K562 (cell line): ENCODE results near the gene TP63.

Experiments used
- BRCA1 ChIP-seq, 2 experiments: fragments of 450-650 bp in 1 of 2; sonication (generic) in 1 of 2; formaldehyde crosslinking in 1 of 2; IDR thresholded peaks; 2 replicates each; pipeline versions ENCODE4 v1.5.0 to v1.6.1; 2017 to 2020; ENCODE audit warnings: mild to moderate bottlenecking in 1 of 2, missing genetic modification reagents in 1 of 2
- ESRRA ChIP-seq: fragments of 450-650 bp; IDR thresholded peaks from 2 replicates; pipeline ENCODE4 v1.6.1; 2014; ENCODE audit warnings: low read depth, mild to moderate bottlenecking, moderate library complexity, borderline replicate concordance
- KAT2B ChIP-seq: IDR thresholded peaks from one replicate; pipeline ENCODE4 v1.6.1; 2012; ENCODE audit warnings: low read depth, mild to moderate bottlenecking, control low read depth, inconsistent platforms, low read length, moderate library complexity
- NFIC ChIP-seq: fragments of 450-650 bp; IDR thresholded peaks from 2 replicates; pipeline ENCODE4 v1.6.1; 2017; ENCODE audit warnings: mild to moderate bottlenecking, inconsistent platforms
- PML ChIP-seq: IDR thresholded peaks from 2 replicates; pipeline ENCODE4 v1.6.1; 2012; ENCODE audit warnings: low read length, inconsistent platforms
- POLR2A ChIP-seq: fragments of 450-650 bp; conservative IDR thresholded peaks from 2 replicates; pipeline ENCODE4 v1.6.1; 2016
- TOE1 ChIP-seq, 2 experiments: fragments of 450-650 bp in 1 of 2; sonication (generic) in 1 of 2; formaldehyde crosslinking in 1 of 2; IDR thresholded peaks; 2 replicates each; pipeline versions ENCODE4 v1.7.1 to v1.8.0; 2016 to 2022; ENCODE audit warnings: borderline replicate concordance in 2 of 2, mild to moderate bottlenecking in 2 of 2, antibody characterized with exemption in 1 of 2, inconsistent platforms in 1 of 2, low read depth in 1 of 2, missing genetic modification reagents in 1 of 2, moderate library complexity in 1 of 2
- ZNF785 ChIP-seq: fragments of 250-450 bp; sonication (Bioruptor Pico); IDR thresholded peaks from 2 replicates; pipeline ENCODE4 v1.4.0; 2020; ENCODE audit warnings: mild to moderate bottlenecking
- TF ChIP-seq, protein P1 (sequence below): fragments of 200-800 bp; sonication (Bioruptor generic); IDR thresholded peaks from 2 replicates; pipeline ENCODE4 v1.6.1; 2016; ENCODE audit warnings: missing genetic modification characterization, missing compliant biosample characterization
- TF ChIP-seq, protein P2 (sequence below), 3 experiments: IDR thresholded peaks in 2 of 3; conservative IDR thresholded peaks in 1 of 3; 2 replicates each; pipeline ENCODE4 v1.5.1; 2011 to 2012; ENCODE audit warnings: low read length in 3 of 3, mild to moderate bottlenecking in 3 of 3, control low read depth in 2 of 3, improper control_type of control experiment in 1 of 3, inconsistent platforms in 1 of 3, low read depth in 1 of 3, mixed read lengths in 1 of 3, moderate library complexity in 1 of 3; ENCODE audit not compliant: insufficient read depth in 2 of 3

DNA sequence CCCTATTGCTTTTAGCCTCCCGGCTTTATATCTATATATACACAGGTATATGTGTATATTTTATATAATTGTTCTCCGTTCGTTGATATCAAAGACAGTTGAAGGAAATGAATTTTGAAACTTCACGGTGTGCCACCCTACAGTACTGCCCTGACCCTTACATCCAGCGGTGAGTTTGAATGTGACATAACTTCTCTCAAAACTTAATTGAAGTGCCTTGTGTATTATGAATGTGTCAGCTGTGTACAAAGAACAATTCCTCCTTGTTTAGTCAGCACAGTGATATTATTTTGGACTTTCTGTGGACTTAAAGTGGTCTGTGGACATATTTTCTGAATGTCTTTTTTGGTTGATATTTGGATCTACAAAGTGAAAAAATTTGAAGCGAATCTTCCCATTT is 220 bp downstream of the TP63 start:
- TF ChIP-seq KAT2B: no peak
- TF ChIP-seq POLR2A: no peak
- TF ChIP-seq NFIC: no peak
- no peak for TF ChIP-seq ZNF785
- no peak for TF ChIP-seq TOE1 (IDR thresholded peaks at IDR 0.05; ENCODE audit: borderline replicate concordance)
- TF ChIP-seq TOE1 (CRISPR knock-in tag; IDR thresholded peaks at IDR 0.05; ENCODE audit: borderline replicate concordance, low read depth): no peak
- TF ChIP-seq, protein P1, sequence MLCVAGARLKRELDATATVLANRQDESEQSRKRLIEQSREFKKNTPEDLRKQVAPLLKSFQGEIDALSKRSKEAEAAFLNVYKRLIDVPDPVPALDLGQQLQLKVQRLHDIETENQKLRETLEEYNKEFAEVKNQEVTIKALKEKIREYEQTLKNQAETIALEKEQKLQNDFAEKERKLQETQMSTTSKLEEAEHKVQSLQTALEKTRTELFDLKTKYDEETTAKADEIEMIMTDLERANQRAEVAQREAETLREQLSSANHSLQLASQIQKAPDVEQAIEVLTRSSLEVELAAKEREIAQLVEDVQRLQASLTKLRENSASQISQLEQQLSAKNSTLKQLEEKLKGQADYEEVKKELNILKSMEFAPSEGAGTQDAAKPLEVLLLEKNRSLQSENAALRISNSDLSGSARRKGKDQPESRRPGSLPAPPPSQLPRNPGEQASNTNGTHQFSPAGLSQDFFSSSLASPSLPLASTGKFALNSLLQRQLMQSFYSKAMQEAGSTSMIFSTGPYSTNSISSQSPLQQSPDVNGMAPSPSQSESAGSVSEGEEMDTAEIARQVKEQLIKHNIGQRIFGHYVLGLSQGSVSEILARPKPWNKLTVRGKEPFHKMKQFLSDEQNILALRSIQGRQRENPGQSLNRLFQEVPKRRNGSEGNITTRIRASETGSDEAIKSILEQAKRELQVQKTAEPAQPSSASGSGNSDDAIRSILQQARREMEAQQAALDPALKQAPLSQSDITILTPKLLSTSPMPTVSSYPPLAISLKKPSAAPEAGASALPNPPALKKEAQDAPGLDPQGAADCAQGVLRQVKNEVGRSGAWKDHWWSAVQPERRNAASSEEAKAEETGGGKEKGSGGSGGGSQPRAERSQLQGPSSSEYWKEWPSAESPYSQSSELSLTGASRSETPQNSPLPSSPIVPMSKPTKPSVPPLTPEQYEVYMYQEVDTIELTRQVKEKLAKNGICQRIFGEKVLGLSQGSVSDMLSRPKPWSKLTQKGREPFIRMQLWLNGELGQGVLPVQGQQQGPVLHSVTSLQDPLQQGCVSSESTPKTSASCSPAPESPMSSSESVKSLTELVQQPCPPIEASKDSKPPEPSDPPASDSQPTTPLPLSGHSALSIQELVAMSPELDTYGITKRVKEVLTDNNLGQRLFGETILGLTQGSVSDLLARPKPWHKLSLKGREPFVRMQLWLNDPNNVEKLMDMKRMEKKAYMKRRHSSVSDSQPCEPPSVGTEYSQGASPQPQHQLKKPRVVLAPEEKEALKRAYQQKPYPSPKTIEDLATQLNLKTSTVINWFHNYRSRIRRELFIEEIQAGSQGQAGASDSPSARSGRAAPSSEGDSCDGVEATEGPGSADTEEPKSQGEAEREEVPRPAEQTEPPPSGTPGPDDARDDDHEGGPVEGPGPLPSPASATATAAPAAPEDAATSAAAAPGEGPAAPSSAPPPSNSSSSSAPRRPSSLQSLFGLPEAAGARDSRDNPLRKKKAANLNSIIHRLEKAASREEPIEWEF (CRISPR knock-in tag): no peak
- no peak for TF ChIP-seq BRCA1 (IDR thresholded peaks at IDR 0.05)
- no peak for TF ChIP-seq BRCA1 (CRISPR knock-in tag; IDR thresholded peaks at IDR 0.05)
- no peak for TF ChIP-seq ESRRA
- TF ChIP-seq, protein P2, sequence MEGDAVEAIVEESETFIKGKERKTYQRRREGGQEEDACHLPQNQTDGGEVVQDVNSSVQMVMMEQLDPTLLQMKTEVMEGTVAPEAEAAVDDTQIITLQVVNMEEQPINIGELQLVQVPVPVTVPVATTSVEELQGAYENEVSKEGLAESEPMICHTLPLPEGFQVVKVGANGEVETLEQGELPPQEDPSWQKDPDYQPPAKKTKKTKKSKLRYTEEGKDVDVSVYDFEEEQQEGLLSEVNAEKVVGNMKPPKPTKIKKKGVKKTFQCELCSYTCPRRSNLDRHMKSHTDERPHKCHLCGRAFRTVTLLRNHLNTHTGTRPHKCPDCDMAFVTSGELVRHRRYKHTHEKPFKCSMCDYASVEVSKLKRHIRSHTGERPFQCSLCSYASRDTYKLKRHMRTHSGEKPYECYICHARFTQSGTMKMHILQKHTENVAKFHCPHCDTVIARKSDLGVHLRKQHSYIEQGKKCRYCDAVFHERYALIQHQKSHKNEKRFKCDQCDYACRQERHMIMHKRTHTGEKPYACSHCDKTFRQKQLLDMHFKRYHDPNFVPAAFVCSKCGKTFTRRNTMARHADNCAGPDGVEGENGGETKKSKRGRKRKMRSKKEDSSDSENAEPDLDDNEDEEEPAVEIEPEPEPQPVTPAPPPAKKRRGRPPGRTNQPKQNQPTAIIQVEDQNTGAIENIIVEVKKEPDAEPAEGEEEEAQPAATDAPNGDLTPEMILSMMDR (IDR thresholded peaks at IDR 0.05 in 2 of 3, conservative IDR thresholded peaks at IDR 0.05 in 1 of 3; ENCODE audit: insufficient read depth in 2 of 3, low read depth in 1 of 3, low read length in 3 of 3): no peak
- TF ChIP-seq PML: no peak
